Keratinocyte (primary cell): ENCODE measurements around the gene MED12. TPM values are rescaled to one million over a fixed set of nuclear protein-coding genes. Genes with fewer than 3 reads are reported as not detected.

Experiments used
- DNase-seq: peaks from one replicate; pipeline ENCODE4 v3.0.0-alpha.2; 2011; ENCODE audit warnings: low read depth, missing footprints, low spot score
- FAIRE-seq: peaks from 2 replicates; lab custom pipeline; 2011; peaks lifted over from hg19 to GRCh38; lab: Jason Lieb, UNC
- H2AFZ ChIP-seq: 2 replicates; pipeline ENCODE4 v1.6.0; 2012; ENCODE audit warnings: low read length, control low read depth, inconsistent platforms; ENCODE audit not compliant: control insufficient read depth
- H3K27ac ChIP-seq: 2 replicates; pipeline ENCODE4 v1.5.1; 2011; ENCODE audit warnings: low read length; ENCODE audit not compliant: control insufficient read depth, insufficient read depth
- H3K27me3 ChIP-seq: 3 replicates; pipeline ENCODE4 v1.6.0; 2011; ENCODE audit warnings: low read length; ENCODE audit not compliant: control insufficient read depth, insufficient read depth; ENCODE audit errors: extremely low read depth
- H3K36me3 ChIP-seq, 2 experiments: 2 replicates in 1 of 2; 3 replicates in 1 of 2; pipeline ENCODE4 v1.5.1; 2011; ENCODE audit warnings: low read length in 2 of 2, mild to moderate bottlenecking in 1 of 2; ENCODE audit not compliant: control insufficient read depth in 2 of 2, insufficient read depth in 2 of 2; ENCODE audit errors: extremely low read depth in 1 of 2
- H3K4me1 ChIP-seq: 3 replicates; pipeline ENCODE4 v1.5.1; 2011; ENCODE audit warnings: low read length; ENCODE audit not compliant: control insufficient read depth, insufficient read depth; ENCODE audit errors: extremely low read depth
- H3K4me2 ChIP-seq: 3 replicates; pipeline ENCODE4 v1.6.0; 2011; ENCODE audit warnings: low read depth, low read length; ENCODE audit not compliant: control insufficient read depth, insufficient read depth; ENCODE audit errors: extremely low read depth
- H3K4me3 ChIP-seq, 3 experiments: fragments of 200-600 bp in 1 of 3; sonication (generic) in 1 of 3; 2 replicates in 2 of 3; 3 replicates in 1 of 3; pipeline ENCODE4 v1.5.1; 2011 to 2016; ENCODE audit warnings: low read length in 3 of 3, mild to moderate bottlenecking in 3 of 3, control low read depth in 2 of 3, inconsistent platforms in 1 of 3, low read depth in 1 of 3, mixed read lengths in 1 of 3, mixed run types in 1 of 3, moderate library complexity in 1 of 3; ENCODE audit not compliant: control insufficient read depth in 2 of 3, insufficient read depth in 2 of 3; ENCODE audit errors: extremely low read depth in 1 of 3
- H3K79me2 ChIP-seq: 2 replicates; pipeline ENCODE4 v1.6.0; 2012; ENCODE audit warnings: low read length; ENCODE audit not compliant: control insufficient read depth, insufficient read depth
- H3K9ac ChIP-seq: 3 replicates; pipeline ENCODE4 v1.6.0; 2011; ENCODE audit warnings: low read length; ENCODE audit not compliant: control insufficient read depth, insufficient read depth; ENCODE audit errors: extremely low read depth
- H3K9me1 ChIP-seq: 3 replicates; pipeline ENCODE4 v1.6.0; 2011; ENCODE audit warnings: low read length; ENCODE audit not compliant: control insufficient read depth, insufficient read depth; ENCODE audit errors: extremely low read depth
- H3K9me3 ChIP-seq: 2 replicates; pipeline ENCODE4 v1.5.1; 2012; ENCODE audit warnings: low read depth, low read length; ENCODE audit not compliant: control insufficient read depth
- H4K20me1 ChIP-seq: 3 replicates; pipeline ENCODE4 v1.6.0; 2011; ENCODE audit warnings: low read length; ENCODE audit not compliant: control insufficient read depth, insufficient read depth; ENCODE audit errors: extremely low read depth
- EZH2 ChIP-seq: IDR thresholded peaks from one replicate; pipeline ENCODE4 v1.6.1; 2012; ENCODE audit warnings: inconsistent platforms, mild to moderate bottlenecking, low read length, moderate library complexity
- dilution Hi-C: fragments of 300-500 bp; cut with MboI; formaldehyde crosslinking; loops from one replicate; pipeline ENCODE4 v1.7.0; 2020; ENCODE audit warnings: low sequenced_read_pairs; ENCODE audit not compliant: extremely low pct_ligation_motif_present
- polyA plus RNA-seq, 5 experiments: library from polyadenylated mRNA; depleted of rRNA in 3 of 5; stranded (reverse) in 3 of 5; stranded (forward) in 1 of 5; unstranded in 1 of 5; fragments of >200 nt; gene quantifications; 1 replicate in 1 of 5; 2 replicates in 3 of 5; 3 replicates in 1 of 5; pipeline versions ENCODE4 v1.2.1 to v1.2.3, GENCODE V29; 2011 to 2012; ENCODE audit warnings: missing spikeins in 2 of 5, low read depth in 1 of 5, low replicate concordance in 1 of 5
- TF ChIP-seq, protein P1 (sequence below), 3 experiments: IDR thresholded peaks in 1 of 3; conservative IDR thresholded peaks in 1 of 3; optimal IDR thresholded peaks in 1 of 3; 2 replicates in 2 of 3; 3 replicates in 1 of 3; pipeline versions ENCODE3 to v1.5.1; 2011; ENCODE audit warnings: low read length in 3 of 3, mild to moderate bottlenecking in 3 of 3, moderate library complexity in 2 of 3, control low read depth in 1 of 3, inconsistent platforms in 1 of 3; ENCODE audit not compliant: insufficient read depth in 2 of 3; ENCODE audit errors: extremely low read depth in 1 of 3

The MED12 gene
- polyA plus RNA-seq, 1 donor (not counting 4 experiments of a cell fraction or from before 2014, with no cell fraction given) = 4.2 TPM

GRCh38 chrX:71103110-71103983, 15.0 kb upstream of the MED12 start:
- no peaks in the 10 kb centered on the region for H3K27me3 ChIP-seq
- dilution Hi-C loops = no loop called here
- H3K27ac ChIP-seq = no peak overlapping the region
- no peak for TF ChIP-seq EZH2
- TF ChIP-seq, protein P1, sequence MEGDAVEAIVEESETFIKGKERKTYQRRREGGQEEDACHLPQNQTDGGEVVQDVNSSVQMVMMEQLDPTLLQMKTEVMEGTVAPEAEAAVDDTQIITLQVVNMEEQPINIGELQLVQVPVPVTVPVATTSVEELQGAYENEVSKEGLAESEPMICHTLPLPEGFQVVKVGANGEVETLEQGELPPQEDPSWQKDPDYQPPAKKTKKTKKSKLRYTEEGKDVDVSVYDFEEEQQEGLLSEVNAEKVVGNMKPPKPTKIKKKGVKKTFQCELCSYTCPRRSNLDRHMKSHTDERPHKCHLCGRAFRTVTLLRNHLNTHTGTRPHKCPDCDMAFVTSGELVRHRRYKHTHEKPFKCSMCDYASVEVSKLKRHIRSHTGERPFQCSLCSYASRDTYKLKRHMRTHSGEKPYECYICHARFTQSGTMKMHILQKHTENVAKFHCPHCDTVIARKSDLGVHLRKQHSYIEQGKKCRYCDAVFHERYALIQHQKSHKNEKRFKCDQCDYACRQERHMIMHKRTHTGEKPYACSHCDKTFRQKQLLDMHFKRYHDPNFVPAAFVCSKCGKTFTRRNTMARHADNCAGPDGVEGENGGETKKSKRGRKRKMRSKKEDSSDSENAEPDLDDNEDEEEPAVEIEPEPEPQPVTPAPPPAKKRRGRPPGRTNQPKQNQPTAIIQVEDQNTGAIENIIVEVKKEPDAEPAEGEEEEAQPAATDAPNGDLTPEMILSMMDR (optimal IDR thresholded peaks at IDR 0.05 in 1 of 3, IDR thresholded peaks at IDR 0.05 in 1 of 3, conservative IDR thresholded peaks at IDR 0.05 in 1 of 3; ENCODE audit: extremely low read depth in 1 of 3, insufficient read depth in 2 of 3, low read length in 3 of 3) = no peak
- FAIRE-seq = no peak
- no peaks in the 10 kb centered on the region for H3K79me2 ChIP-seq
- H3K4me3 ChIP-seq = no peak overlapping the region
- no peaks in the 10 kb centered on the region for H4K20me1 ChIP-seq
- H2AFZ ChIP-seq = no peak overlapping the region
- H3K9ac ChIP-seq = no peak overlapping the region
- H3K9me3 ChIP-seq = no peaks in the 10 kb centered on the region
- DNase-seq = no peak
- no peak overlapping the region for H3K4me2 ChIP-seq
- H3K36me3 ChIP-seq = no peaks in the 10 kb centered on the region
- H3K9me1 ChIP-seq = no peaks in the 10 kb centered on the region
- H3K4me1 ChIP-seq = no peaks in the 10 kb centered on the region

DNA sequence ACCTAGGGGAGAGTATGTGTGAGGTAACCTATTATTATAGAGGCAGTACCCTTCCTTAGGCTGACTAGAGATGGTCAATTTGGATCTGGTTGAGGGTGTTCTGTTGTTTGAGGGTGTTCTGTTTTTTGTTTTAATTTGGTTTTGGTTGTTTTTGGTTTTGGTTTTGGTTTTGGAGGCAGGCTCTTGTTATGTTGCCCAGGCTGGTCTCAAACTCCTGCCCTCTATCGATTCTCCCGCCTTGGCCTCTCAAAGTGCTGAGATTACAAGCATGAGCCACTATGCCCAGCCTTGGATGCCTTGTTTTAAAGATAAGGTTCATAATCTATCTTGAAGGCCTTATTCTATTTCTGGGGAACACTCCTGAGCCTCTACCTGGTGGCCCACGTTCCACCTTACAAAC, 12.8 kb upstream of the MED12 start:
- no peak for DNase-seq
- Histone ChIP-seq H3K36me3 (no peaks in the 10 kb centered on the region), H3K79me2 (no peaks in the 10 kb centered on the region), H3K9me1 (no peaks in the 10 kb centered on the region), H3K4me1 (no peaks in the 10 kb centered on the region), H4K20me1 (no peaks in the 10 kb centered on the region), H3K9me3 (no peaks in the 10 kb centered on the region), H3K4me2 (no peak overlapping the region), H3K27ac (no peak overlapping the region), H3K9ac (no peak overlapping the region), H3K27me3 (no peaks in the 10 kb centered on the region), H2AFZ (no peak overlapping the region), H3K4me3 (no peak overlapping the region)
- FAIRE-seq = no peak
- dilution Hi-C loops = no loop called here
- TF ChIP-seq, protein P1 (optimal IDR thresholded peaks at IDR 0.05 in 1 of 3, IDR thresholded peaks at IDR 0.05 in 1 of 3, conservative IDR thresholded peaks at IDR 0.05 in 1 of 3; ENCODE audit: extremely low read depth in 1 of 3, insufficient read depth in 2 of 3, low read length in 3 of 3) = no peak
- no peak for TF ChIP-seq EZH2
